ENCODE measurements around the gene LDLRAD3. TPM values are rescaled to one million over a fixed set of nuclear protein-coding genes. Genes with fewer than 3 reads are reported as not detected.

Gene LDLRAD3
- total RNA-seq, 1 experiment from 2014 or later = 12.1 TPM

DNA sequence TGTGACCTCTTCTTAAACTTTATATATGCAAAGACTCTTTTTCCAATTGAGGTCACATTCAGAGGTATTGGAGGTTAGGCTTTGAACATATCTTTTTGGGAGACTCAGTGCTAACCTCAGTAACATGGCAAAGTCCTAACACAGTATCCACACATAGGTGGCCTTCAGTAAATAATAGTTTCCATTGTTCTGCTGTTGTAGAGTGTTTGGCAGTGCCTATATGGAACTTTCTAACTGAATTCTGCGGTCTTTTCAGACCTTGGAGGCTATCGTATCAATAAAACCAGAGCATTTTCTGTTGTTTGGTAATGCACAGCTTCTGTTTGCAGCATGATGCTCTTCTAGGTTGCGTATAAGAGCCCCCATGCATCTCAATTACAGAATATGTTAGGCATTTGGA is 47.0 kb downstream of the LDLRAD3 start:
- no peak overlapping the region for H3K4ac ChIP-seq (ENCODE audit: low read depth, low read length)
- no peak overlapping the region for H3K4me2 ChIP-seq (ENCODE audit: insufficient read depth, insufficient read length, low read length)
- H3K27me3 Mint-ChIP-seq (ENCODE audit: low read depth) = no peaks in the 10 kb centered on the region
- TF ChIP-seq, protein P1, sequence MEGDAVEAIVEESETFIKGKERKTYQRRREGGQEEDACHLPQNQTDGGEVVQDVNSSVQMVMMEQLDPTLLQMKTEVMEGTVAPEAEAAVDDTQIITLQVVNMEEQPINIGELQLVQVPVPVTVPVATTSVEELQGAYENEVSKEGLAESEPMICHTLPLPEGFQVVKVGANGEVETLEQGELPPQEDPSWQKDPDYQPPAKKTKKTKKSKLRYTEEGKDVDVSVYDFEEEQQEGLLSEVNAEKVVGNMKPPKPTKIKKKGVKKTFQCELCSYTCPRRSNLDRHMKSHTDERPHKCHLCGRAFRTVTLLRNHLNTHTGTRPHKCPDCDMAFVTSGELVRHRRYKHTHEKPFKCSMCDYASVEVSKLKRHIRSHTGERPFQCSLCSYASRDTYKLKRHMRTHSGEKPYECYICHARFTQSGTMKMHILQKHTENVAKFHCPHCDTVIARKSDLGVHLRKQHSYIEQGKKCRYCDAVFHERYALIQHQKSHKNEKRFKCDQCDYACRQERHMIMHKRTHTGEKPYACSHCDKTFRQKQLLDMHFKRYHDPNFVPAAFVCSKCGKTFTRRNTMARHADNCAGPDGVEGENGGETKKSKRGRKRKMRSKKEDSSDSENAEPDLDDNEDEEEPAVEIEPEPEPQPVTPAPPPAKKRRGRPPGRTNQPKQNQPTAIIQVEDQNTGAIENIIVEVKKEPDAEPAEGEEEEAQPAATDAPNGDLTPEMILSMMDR (conservative IDR thresholded peaks at IDR 0.05) = no peak
- peaks cover 17% of the 10 kb centered on the region for H3K4me1 ChIP-seq (ENCODE audit: insufficient read depth, low read length)
- no peak overlapping the region for H3K4me3 Mint-ChIP-seq
- H3K4me1 Mint-ChIP-seq = peaks cover 20 to 32% of the 10 kb centered on the region in 2 experiments
- no peaks in the 10 kb centered on the region for H4K20me1 ChIP-seq (ENCODE audit: control insufficient read depth, insufficient read depth, insufficient read length)
- no peak overlapping the region for H2BK5ac ChIP-seq (ENCODE audit: insufficient read length, low read length)
- H4K5ac ChIP-seq (ENCODE audit: insufficient read length, low read depth, low read length) = no peak overlapping the region
- H3K23me2 ChIP-seq (ENCODE audit: insufficient read length, low read depth, low read length, poor library complexity, severe bottlenecking) = no peaks in the 10 kb centered on the region
- no peak overlapping the region for H3K18ac ChIP-seq (ENCODE audit: insufficient read length, low read depth, low read length)
- H3K27me3 ChIP-seq (ENCODE audit: insufficient read depth, low read length) = no peaks in the 10 kb centered on the region
- no peak overlapping the region for H4K8ac ChIP-seq (replicated peaks; ENCODE audit: insufficient read length, low read depth, low read length)
- H4K91ac ChIP-seq (ENCODE audit: insufficient read length, low read depth, low read length) = no peak overlapping the region
- no peak overlapping the region for H2BK12ac ChIP-seq (ENCODE audit: insufficient read length, low read depth, low read length)
- H3K79me1 ChIP-seq (ENCODE audit: insufficient read depth, low read depth, low read length, poor library complexity, severe bottlenecking) = peaks cover 2% of the 10 kb centered on the region
- no CpG with 5 or more reads among the region's 3 CpGs for WGBS (ENCODE audit: extremely low coverage, insufficient read length, low lambda C conversion rate)
- no peak overlapping the region for H2BK120ac ChIP-seq (ENCODE audit: low read depth, low read length, poor library complexity, severe bottlenecking)
- H3K9ac ChIP-seq (ENCODE audit: extremely low read depth, insufficient read length, low read length) = no peak overlapping the region
- no peak overlapping the region for H2BK20ac ChIP-seq (ENCODE audit: low read depth, low read length, poor library complexity, severe bottlenecking)
- H3K27ac Mint-ChIP-seq = no peak overlapping the region
- H3K27ac ChIP-seq (ENCODE audit: insufficient read length, low read depth, low read length) = no peak overlapping the region
- no peak overlapping the region for H3T11ph ChIP-seq (ENCODE audit: low read length)
- no peak overlapping the region for H2BK15ac ChIP-seq (ENCODE audit: low read depth, low read length)
- no peak overlapping the region for H2AK5ac ChIP-seq (ENCODE audit: insufficient read length, low read length)
- no peak overlapping the region for H3K14ac ChIP-seq (ENCODE audit: insufficient read depth, low read length)
- H3K79me2 ChIP-seq (ENCODE audit: insufficient read depth, low read length) = peaks cover 2% of the 10 kb centered on the region; the same call in 1 of the 2 replicates
- no peak overlapping the region for H2AFZ ChIP-seq (ENCODE audit: low read length)
- H3K9me3 ChIP-seq (ENCODE audit: control insufficient read depth, low read depth, low read length) = no peaks in the 10 kb centered on the region
- H3K36me3 Mint-ChIP-seq (ENCODE audit: insufficient read depth in 1 of 3, low read depth in 3 of 3) = peaks cover 0 to 20% (median 16%) of the 10 kb centered on the region in 3 experiments; a peak in 5 of 7 replicates
- DNase-seq = no peak
- H3K23ac ChIP-seq (ENCODE audit: insufficient read length, low read depth, low read length) = no peak overlapping the region
- peaks cover 10 to 17% of the 10 kb centered on the region in 2 experiments for H3K9me3 Mint-ChIP-seq
- no peak overlapping the region for H3K56ac ChIP-seq (ENCODE audit: insufficient read length, low read depth, low read length)
